SK-N-SH treated with all-trans-retinoic acid at 6 μM for 48 hours (cell line): ENCODE data around the gene FOXA2.

Experiments
- ATAC-seq: fragments of 200-7000 bp; cut with Tn5 transposase; 3 replicates; pipeline ENCODE4 v1.9.1; 2020; ENCODE audit warnings: mild to moderate bottlenecking, moderate library complexity
- ARNTL ChIP-seq: fragments of 450-650 bp; formaldehyde crosslinking; IDR thresholded peaks from 2 replicates; pipeline ENCODE4 v1.5.0; 2020; ENCODE audit warnings: low read depth, mild to moderate bottlenecking, moderate library complexity, borderline replicate concordance
- CREB5 ChIP-seq: fragments of 250-450 bp; sonication (Bioruptor Pico); IDR thresholded peaks from 2 replicates; pipeline ENCODE4 v1.5.1; 2020; ENCODE audit warnings: low read depth, mild to moderate bottlenecking, moderate library complexity
- CSDC2 ChIP-seq: fragments of 250-450 bp; sonication (Bioruptor Pico); IDR thresholded peaks from 2 replicates; pipeline ENCODE4 v1.5.0; 2020; ENCODE audit warnings: mild to moderate bottlenecking, moderate library complexity
- CSRNP3 ChIP-seq: fragments of 250-450 bp; sonication (Bioruptor Pico); IDR thresholded peaks from 2 replicates; pipeline ENCODE4 v1.5.1; 2021; ENCODE audit warnings: mild to moderate bottlenecking, moderate library complexity
- ESRRG ChIP-seq: fragments of 250-450 bp; sonication (Bioruptor Pico); IDR thresholded peaks from 2 replicates; pipeline ENCODE4 v1.6.1; 2021; ENCODE audit warnings: mild to moderate bottlenecking
- GLIS3 ChIP-seq: fragments of 250-450 bp; sonication (Bioruptor Pico); IDR thresholded peaks from 2 replicates; pipeline ENCODE4 v1.5.0; 2020; ENCODE audit warnings: mild to moderate bottlenecking, moderate library complexity
- ISL1 ChIP-seq: fragments of 250-450 bp; sonication (Bioruptor Pico); IDR thresholded peaks from 2 replicates; pipeline ENCODE4 v2.1.2; 2022; ENCODE audit warnings: mild to moderate bottlenecking, moderate library complexity
- OSR1 ChIP-seq: fragments of 250-450 bp; sonication (Bioruptor Pico); IDR thresholded peaks from 2 replicates; pipeline ENCODE4 v1.8.0; 2022; ENCODE audit warnings: moderate library complexity, mild to moderate bottlenecking, inconsistent platforms
- POU6F1 ChIP-seq: fragments of 250-450 bp; sonication (Bioruptor Pico); IDR thresholded peaks from 2 replicates; pipeline ENCODE4 v1.8.0; 2021; ENCODE audit warnings: low read depth, mild to moderate bottlenecking, moderate library complexity, borderline replicate concordance
- PPARA ChIP-seq: fragments of 250-450 bp; sonication (Bioruptor Pico); IDR thresholded peaks from 2 replicates; pipeline ENCODE4 v1.5.0; 2020; ENCODE audit warnings: mild to moderate bottlenecking, borderline replicate concordance
- RARB ChIP-seq: fragments of 250-450 bp; sonication (Bioruptor Pico); IDR thresholded peaks from 2 replicates; pipeline ENCODE4 v1.8.0; 2021; ENCODE audit warnings: mild to moderate bottlenecking, moderate library complexity
- SNAI2 ChIP-seq: fragments of 250-450 bp; sonication (Bioruptor Pico); IDR thresholded peaks from 2 replicates; pipeline ENCODE4 v1.5.0; 2020; ENCODE audit warnings: mild to moderate bottlenecking, moderate library complexity
- TCF4 ChIP-seq: fragments of 250-450 bp; sonication (Bioruptor Pico); IDR thresholded peaks from 2 replicates; pipeline ENCODE4 v1.8.0; 2021; ENCODE audit warnings: mild to moderate bottlenecking, moderate library complexity, borderline replicate concordance
- TOX ChIP-seq: fragments of 250-450 bp; sonication (Bioruptor Pico); IDR thresholded peaks from 2 replicates; pipeline ENCODE4 v1.8.0; 2021; ENCODE audit warnings: mild to moderate bottlenecking, moderate library complexity, borderline replicate concordance
- TSHZ2 ChIP-seq: fragments of 250-450 bp; sonication (Bioruptor Pico); IDR thresholded peaks from 2 replicates; pipeline ENCODE4 v1.5.0; 2020; ENCODE audit warnings: mild to moderate bottlenecking, moderate library complexity
- ZC3H10 ChIP-seq: fragments of 250-450 bp; sonication (Bioruptor Pico); IDR thresholded peaks from 2 replicates; pipeline ENCODE4 v1.5.1; 2021; ENCODE audit warnings: mild to moderate bottlenecking, moderate library complexity
- ZFP30 ChIP-seq: fragments of 450-650 bp; formaldehyde crosslinking; IDR thresholded peaks from 2 replicates; pipeline ENCODE4 v1.5.0; 2022; ENCODE audit warnings: mild to moderate bottlenecking, moderate library complexity
- ZNF565 ChIP-seq: fragments of 450-650 bp; formaldehyde crosslinking; conservative IDR thresholded peaks from 2 replicates; pipeline ENCODE4 v1.5.0; 2020; ENCODE audit warnings: low read depth, mild to moderate bottlenecking, moderate library complexity
- ZNF8 ChIP-seq: fragments of 450-650 bp; formaldehyde crosslinking; IDR thresholded peaks from 2 replicates; pipeline ENCODE4 v1.5.0; 2020; ENCODE audit warnings: mild to moderate bottlenecking, moderate library complexity

The FOXA2 gene

GRCh38 chr20:22579119-22579427 is 5.3 kb downstream of the FOXA2 start (continued):
- TF ChIP-seq GLIS3 (CRISPR knock-in tag), result no peak

- ATAC-seq, result no peak
- no peak for TF ChIP-seq SNAI2 (CRISPR knock-in tag)
- no peak for TF ChIP-seq ZNF565
Measured at GRCh38 chr20:22578221-22579118, 5.9 kb downstream of the FOXA2 start.

- no peak for ATAC-seq
- no peak for TF ChIP-seq ESRRG (CRISPR knock-in tag)
- no peak for TF ChIP-seq ZNF8
- no peak for TF ChIP-seq RARB (CRISPR knock-in tag)
- TF ChIP-seq TCF4 (CRISPR knock-in tag), result no peak
- no peak for TF ChIP-seq TOX
- no peak for TF ChIP-seq GLIS3 (CRISPR knock-in tag)
- no peak for TF ChIP-seq OSR1
- no peak for TF ChIP-seq CSRNP3
- no peak for TF ChIP-seq TSHZ2 (CRISPR knock-in tag)
- no peak for TF ChIP-seq POU6F1 (CRISPR knock-in tag)
- TF ChIP-seq ISL1 (CRISPR knock-in tag), result no peak
- no peak for TF ChIP-seq SNAI2 (CRISPR knock-in tag)
- no peak for TF ChIP-seq CSDC2 (CRISPR knock-in tag)
- TF ChIP-seq ZFP30, result no peak
- no peak for TF ChIP-seq ARNTL (CRISPR knock-in tag)
- TF ChIP-seq ZC3H10 (CRISPR knock-in tag), result no peak
- TF ChIP-seq, all 23 proteins: peak for 0
Measured at GRCh38 chr20:22577515-22578220, 6.7 kb downstream of the FOXA2 start.

GRCh38 chr20:22576733-22577514 is 7.4 kb downstream of the FOXA2 start:
- TF ChIP-seq RARB (CRISPR knock-in tag), result no peak
- no peak for TF ChIP-seq ZC3H10 (CRISPR knock-in tag)
- TF ChIP-seq ZFP30, result no peak
- no peak for TF ChIP-seq TCF4 (CRISPR knock-in tag)
- no peak for TF ChIP-seq CSRNP3
- no peak for TF ChIP-seq ISL1 (CRISPR knock-in tag)
- no peak for TF ChIP-seq TSHZ2 (CRISPR knock-in tag)
- TF ChIP-seq PPARA (CRISPR knock-in tag), result no peak
- TF ChIP-seq ZNF565, result no peak
- TF ChIP-seq CREB5 (CRISPR knock-in tag), result no peak
- no peak for TF ChIP-seq SNAI2 (CRISPR knock-in tag)
- TF ChIP-seq ARNTL (CRISPR knock-in tag), result no peak
- no peak for ATAC-seq
